ENCODE results near the gene TNRC18. TPM values are rescaled to one million over a fixed set of nuclear protein-coding genes. Genes with fewer than 3 reads are reported as not detected.

Gene TNRC18
- total and polyA plus RNA-seq, 2 of the 8 experiments (the other 6 are each of a cell fraction or from before 2014, with no cell fraction given) = 1.7 to 8.6 TPM

GRCh38 chr7:5429253-5429856 is 5.7 kb upstream of the TNRC18 start (continued):
- no peak for TF ChIP-seq USF2 (IDR thresholded peaks at IDR 0.05; ENCODE audit: low read length)
- TF ChIP-seq TAF7 (optimal IDR thresholded peaks at IDR 0.05; ENCODE audit: borderline replicate concordance, low read depth, low read length) = peak; percentile 12
- peak; percentile 53 for TF ChIP-seq EZH2 (IDR thresholded peaks at IDR 0.05; ENCODE audit: low read depth, low read length, severe bottlenecking)
- no peak for TF ChIP-seq KDM1A (IDR thresholded peaks at IDR 0.05; ENCODE audit: borderline replicate concordance, low read length)
- TF ChIP-seq SIN3A (conservative IDR thresholded peaks at IDR 0.05 in 1 of 2, IDR thresholded peaks at IDR 0.05 in 1 of 2; ENCODE audit: low read depth in 1 of 2, low read length in 2 of 2) = no peak
- TF ChIP-seq TAF1 (IDR thresholded peaks at IDR 0.05; ENCODE audit: low read depth, low read length) = peak; percentile 62; the same call in 1 of the 2 replicates
- TF ChIP-seq GTF2F1 (IDR thresholded peaks at IDR 0.05; ENCODE audit: borderline replicate concordance, low read depth, low read length) = 0 out of 2 replicates have a peak, but pooled peaks have one; percentile 58
- 0 out of 3 replicates have a peak, but pooled peaks of 1 of the 2 experiments have one; percentile 7 for TF ChIP-seq EP300 (IDR thresholded peaks at IDR 0.05; ENCODE audit: borderline replicate concordance in 1 of 2, low read depth in 2 of 2, low read length in 2 of 2)
- peak; percentile 72; the same call in 1 of the 2 replicates for TF ChIP-seq GABPA (IDR thresholded peaks at IDR 0.05; ENCODE audit: borderline replicate concordance, insufficient read depth, low read length)
- no peak for TF ChIP-seq RNF2 (IDR thresholded peaks at IDR 0.05; ENCODE audit: borderline replicate concordance, low read depth, low read length, missing control alignments, poor library complexity, severe bottlenecking)
- no peak for TF ChIP-seq POLR2AphosphoS5 (IDR thresholded peaks at IDR 0.05; ENCODE audit: low read depth, low read length)
- 0 out of 4 replicates have a peak, but pooled peaks of 1 of the 2 experiments have one; percentile 58 for TF ChIP-seq HDAC2 (IDR thresholded peaks at IDR 0.05; ENCODE audit: borderline replicate concordance in 1 of 2, low read depth in 2 of 2, low read length in 2 of 2)
- TF ChIP-seq KDM5A (IDR thresholded peaks at IDR 0.05; ENCODE audit: low read length) = no peak
- peak; percentile 88 for TF ChIP-seq E2F6 (IDR thresholded peaks at IDR 0.05)
